Testis (tissue), 2 donors: ENCODE data around the gene ITGB3BP.

Experiments used
- CTCF ChIP-seq, 3 experiments: fragments of 450-650 bp in 2 of 3; fragments of 200-600 bp in 1 of 3; sonication (generic) in 1 of 3; IDR thresholded peaks; one replicate each; pipeline ENCODE4 v1.5.1; 2016 to 2019; ENCODE audit warnings: antibody characterized with exemption in 3 of 3, mild to moderate bottlenecking in 2 of 3, moderate library complexity in 1 of 3
- POLR2A ChIP-seq: fragments of 450-650 bp; IDR thresholded peaks from one replicate; pipeline ENCODE4 v1.6.1; 2017; ENCODE audit warnings: antibody characterized with exemption, mild to moderate bottlenecking, moderate library complexity

- no peak for TF ChIP-seq CTCF (IDR thresholded peaks at IDR 0.05)
- no peak for TF ChIP-seq POLR2A
Observed at GRCh38 chr1:63501256-63501655, 21.8 kb downstream of the ITGB3BP start.
